Naive thymus-derived CD8-positive, alpha-beta T cell (primary cell): ENCODE measurements around the gene GSTM2. TPM values are rescaled to one million over a fixed set of nuclear protein-coding genes. Genes with fewer than 3 reads are reported as not detected.

Source experiments
- ATAC-seq, 2 donors: fragments of 150-1000 bp; cut with Tn5 transposase in 1 of 2; sonication (Bioruptor Pico), chemical (Tn5 transposase) in 1 of 2; 1 replicate in 1 of 2; 2 replicates in 1 of 2; pipeline ENCODE4 v1.10.0; 2021; ENCODE audit warnings: mild to moderate bottlenecking in 2 of 2, moderate library complexity in 2 of 2
- POLR2A ChIA-PET: fragments of 350-600 bp; sonication (Branson Sonifier 250); formaldehyde crosslinking; loops from one replicate; lab custom pipeline; 2021; ENCODE audit warnings: antibody characterized with exemption; lab: Charles Lee
- DNase-seq, 10 donors: peaks; one replicate each; pipeline versions ENCODE4 v3.0.0 to v3.0.0-alpha.2; 2020 to 2022
- H3K27ac Mint-ChIP-seq, 10 donors: one replicate each; pipeline ENCODE4 v1.8.0; 2020 to 2022; ENCODE audit warnings: mild to moderate bottlenecking in 10 of 10, mixed read lengths in 10 of 10, moderate library complexity in 4 of 10, inconsistent platforms in 1 of 10
- H3K27me3 Mint-ChIP-seq, 5 donors: one replicate each; pipeline ENCODE4 v1.8.0; 2021 to 2022; ENCODE audit warnings: mixed read lengths in 5 of 5
- H3K36me3 Mint-ChIP-seq, 3 donors: one replicate each; pipeline ENCODE4 v1.8.0; 2020 to 2022; ENCODE audit warnings: mixed read lengths in 3 of 3, mild to moderate bottlenecking in 2 of 3, inconsistent platforms in 1 of 3
- H3K4me1 Mint-ChIP-seq, 4 donors: one replicate each; pipeline ENCODE4 v1.8.0; 2021 to 2022; ENCODE audit warnings: mixed read lengths in 4 of 4
- H3K4me3 Mint-ChIP-seq, 10 donors: one replicate each; pipeline ENCODE4 v1.8.0; 2020 to 2022; ENCODE audit warnings: mild to moderate bottlenecking in 10 of 10, mixed read lengths in 10 of 10, moderate library complexity in 6 of 10, inconsistent platforms in 1 of 10
- H3K9me3 Mint-ChIP-seq, 9 donors: one replicate each; pipeline ENCODE4 v1.8.0; 2020 to 2022; ENCODE audit warnings: mixed read lengths in 9 of 9, mild to moderate bottlenecking in 3 of 9, inconsistent platforms in 1 of 9, moderate library complexity in 1 of 9
- polyA plus RNA-seq, 3 donors: library from polyadenylated mRNA; unstranded; fragments of 300-500 nt; fragmentation: Illumina TruSeq; gene quantifications; one replicate each; pipeline ENCODE4 v1.2.3, GENCODE V29; 2021
- total RNA-seq, 8 experiments: library from RNA in 2 of 8; stranded (reverse) in 2 of 8; gene quantifications; one replicate each; pipeline ENCODE4 v1.2.3 and lab custom pipeline; 2021 to 2026

GSTM2 gene
- total and polyA plus RNA-seq, 5 experiments from 2014 or later, result 20.8 to 75.9 (median 51.7) TPM

- peaks cover 0 to 7% (median 0%) of the 10 kb centered on the region in 5 donors for H3K27me3 Mint-ChIP-seq
- H3K9me3 Mint-ChIP-seq, result no peaks in the 10 kb centered on the region
- POLR2A ChIA-PET, result interaction anchor here (0.6 to 1.6 kb wide), 4 partner anchors 10 to 93 kb away, joined by 3 to 4 read pairs (median 4); partner anchors contain the start of genes GNAI3 and GSTM4
- DNase-seq, result no peak
- no peak overlapping the region for H3K4me3 Mint-ChIP-seq
- H3K27ac Mint-ChIP-seq, result no peak overlapping the region
- no peak for ATAC-seq
- H3K36me3 Mint-ChIP-seq, result no peaks in the 10 kb centered on the region
- H3K4me1 Mint-ChIP-seq, result peaks cover 4 to 14% (median 8%) of the 10 kb centered on the region in 4 donors
Measured at GRCh38 chr1:109641078-109641740, 26.6 kb upstream of the GSTM2 start.

GRCh38 chr1:109641861-109642260 lies 26.0 kb upstream of the GSTM2 start:
- no peak for DNase-seq
- POLR2A ChIA-PET, result interaction anchor here (1.2 to 1.6 kb wide), 2 partner anchors 14 to 94 kb away, joined by 4 read pairs; partner anchors contain the start of genes GNAI3 and GSTM4
- peaks cover 0 to 7% (median 0%) of the 10 kb centered on the region in 5 donors for H3K27me3 Mint-ChIP-seq
- H3K4me3 Mint-ChIP-seq, result no peak overlapping the region
- no peaks in the 10 kb centered on the region for H3K9me3 Mint-ChIP-seq
- ATAC-seq, result no peak
- H3K36me3 Mint-ChIP-seq, result no peaks in the 10 kb centered on the region
- H3K27ac Mint-ChIP-seq, result no peak overlapping the region
- H3K4me1 Mint-ChIP-seq, result peaks cover 4 to 14% (median 8%) of the 10 kb centered on the region in 4 donors

- Mint-ChIP-seq H3K4me1 (peaks cover 4 to 14% (median 8%) of the 10 kb centered on the region in 4 donors), H3K9me3 (no peaks in the 10 kb centered on the region), H3K36me3 (no peaks in the 10 kb centered on the region), H3K27ac (peak overlapping the region in 1 of 10 donors; percentile 46), H3K4me3 (no peak overlapping the region), H3K27me3 (peaks cover 0 to 7% (median 0%) of the 10 kb centered on the region in 5 donors)
- DNase-seq (no peak), ATAC-seq (no peak)
- POLR2A ChIA-PET, result no interaction called here
Measured at GRCh38 chr1:109642626-109643025, 25.2 kb upstream of the GSTM2 start.

GRCh38 chr1:109643385-109644230 lies 24.2 kb upstream of the GSTM2 start:
- no peaks in the 10 kb centered on the region for H3K36me3 Mint-ChIP-seq
- peaks cover 4 to 14% (median 8%) of the 10 kb centered on the region in 4 donors for H3K4me1 Mint-ChIP-seq
- H3K27me3 Mint-ChIP-seq, result peaks cover 0 to 5% (median 0%) of the 10 kb centered on the region in 5 donors
- ATAC-seq (peak; percentile 96 to 97), DNase-seq (peak; percentile 72 to 90 (median 84))
- peak overlapping the region in 3 of 10 donors; percentile 11 to 65 (median 19) for H3K27ac Mint-ChIP-seq
- H3K4me3 Mint-ChIP-seq, result no peak overlapping the region
- H3K9me3 Mint-ChIP-seq, result no peaks in the 10 kb centered on the region
- POLR2A ChIA-PET, result interaction anchor here (0.7 to 1.1 kb wide), 3 partner anchors 98 to 131 kb away, joined by 3 read pairs; no protein-coding TSS in a partner anchor

GRCh38 chr1:109644670-109645069 lies 23.2 kb upstream of the GSTM2 start:
- Mint-ChIP-seq H3K4me3 (no peak overlapping the region), H3K9me3 (no peaks in the 10 kb centered on the region), H3K27me3 (peaks cover 0 to 5% (median 0%) of the 10 kb centered on the region in 5 donors), H3K4me1 (peaks cover 4 to 14% (median 9%) of the 10 kb centered on the region in 4 donors), H3K27ac (no peak overlapping the region), H3K36me3 (no peaks in the 10 kb centered on the region)
- DNase-seq (no peak), ATAC-seq (no peak)
- POLR2A ChIA-PET, result no interaction called here

GRCh38 chr1:109649491-109649914 lies 18.4 kb upstream of the GSTM2 start:
- POLR2A ChIA-PET, result no interaction called here
- Mint-ChIP-seq H3K9me3 (no peaks in the 10 kb centered on the region), H3K36me3 (no peaks in the 10 kb centered on the region), H3K4me3 (no peak overlapping the region), H3K4me1 (peaks cover 0 to 7% (median under 1%) of the 10 kb centered on the region in 4 donors), H3K27ac (no peak overlapping the region), H3K27me3 (peaks cover 0 to 13% (median 6%) of the 10 kb centered on the region in 5 donors)
- DNase-seq (no peak), ATAC-seq (no peak)

GRCh38 chr1:109650609-109651008 lies 17.2 kb upstream of the GSTM2 start:
- Mint-ChIP-seq H3K27me3 (peaks cover 0 to 13% (median 4%) of the 10 kb centered on the region in 5 donors), H3K9me3 (no peaks in the 10 kb centered on the region), H3K4me1 (peaks cover 5 to 18% (median 10%) of the 10 kb centered on the region in 4 donors), H3K4me3 (no peak overlapping the region), H3K27ac (no peak overlapping the region), H3K36me3 (no peaks in the 10 kb centered on the region)
- POLR2A ChIA-PET, result interaction anchor here (1.7 kb wide), 1 partner anchor 10 kb away, joined by 4 read pairs; no protein-coding TSS in a partner anchor
- DNase-seq (no peak), ATAC-seq (no peak)

GRCh38 chr1:109652402-109652801 lies 15.5 kb upstream of the GSTM2 start:
- Mint-ChIP-seq H3K4me3 (no peak overlapping the region), H3K9me3 (no peaks in the 10 kb centered on the region), H3K27me3 (peaks cover 0 to 13% (median 4%) of the 10 kb centered on the region in 5 donors), H3K27ac (no peak overlapping the region), H3K36me3 (no peaks in the 10 kb centered on the region), H3K4me1 (peaks cover 11 to 33% (median 23%) of the 10 kb centered on the region in 4 donors)
- DNase-seq (no peak), ATAC-seq (no peak)
- POLR2A ChIA-PET, result interaction anchor here (1.4 kb wide), 1 partner anchor 13 kb away, joined by 3 read pairs; no protein-coding TSS in a partner anchor

- peaks cover 0 to under 1% (median 0%) of the 10 kb centered on the region in 3 donors for H3K36me3 Mint-ChIP-seq
Measured at GRCh38 chr1:109653306-109653705, 14.6 kb upstream of the GSTM2 start.

GRCh38 chr1:109654519-109654918 lies 13.3 kb upstream of the GSTM2 start:
- peaks cover 0 to 9% (median 0%) of the 10 kb centered on the region in 3 donors for H3K36me3 Mint-ChIP-seq
- DNase-seq (no peak), ATAC-seq (no peak)
- H3K4me3 Mint-ChIP-seq, result peak overlapping the region in 7 of 10 donors; percentile 16 to 97 (median 45)
- peaks cover 0 to 12% (median 4%) of the 10 kb centered on the region in 5 donors for H3K27me3 Mint-ChIP-seq
- POLR2A ChIA-PET, result interaction anchor here (1.7 kb wide), 1 partner anchor 120 kb away, joined by 4 read pairs; no protein-coding TSS in a partner anchor
- H3K9me3 Mint-ChIP-seq, result no peaks in the 10 kb centered on the region
- peaks cover 11 to 41% (median 31%) of the 10 kb centered on the region in 4 donors for H3K4me1 Mint-ChIP-seq
- peak overlapping the region in 1 of 10 donors; percentile 76 for H3K27ac Mint-ChIP-seq

More at GRCh38 chr1:109653306-109653705, 14.6 kb upstream of the GSTM2 start:
- ATAC-seq (no peak), DNase-seq (no peak)
- Mint-ChIP-seq H3K27me3 (peaks cover 0 to 12% (median 4%) of the 10 kb centered on the region in 5 donors), H3K27ac (no peak overlapping the region), H3K9me3 (no peaks in the 10 kb centered on the region), H3K4me3 (no peak overlapping the region), H3K4me1 (peaks cover 11 to 42% (median 28%) of the 10 kb centered on the region in 4 donors)
- POLR2A ChIA-PET, result interaction anchor here (1.4 kb wide), 1 partner anchor 14 kb away, joined by 3 read pairs; no protein-coding TSS in a partner anchor

GRCh38 chr1:109655615-109656519 lies 12.0 kb upstream of the GSTM2 start, which contains the start of gene GSTM4:
Gene GSTM4, plus strand, starts transcription at chr1:109656099. Its CDS starts 291 bp downstream, at chr1:109656390.
- peaks cover 11 to 41% (median 31%) of the 10 kb centered on the region in 4 donors for H3K4me1 Mint-ChIP-seq
- H3K4me3 Mint-ChIP-seq, result peak within 1 kb of the TSS; percentile 88 to 97 (median 93)
- H3K36me3 Mint-ChIP-seq, result peaks cover 0 to 15% (median 0%) of the 10 kb centered on the region in 3 donors
- H3K27ac Mint-ChIP-seq, result peak within 1 kb of the TSS; percentile 76 to 96 (median 90)
- ATAC-seq, result peak; percentile 84 to 90
- peak in 8 of 10 donors; percentile 24 to 63 (median 54) for DNase-seq
- no peaks in the 10 kb centered on the region for H3K9me3 Mint-ChIP-seq
- POLR2A ChIA-PET, result interaction anchor here (0.7 to 1.7 kb wide), 4 partner anchors 15 to 555 kb away, joined by 3 to 4 read pairs (median 4); partner anchors contain the start of gene GNAI3
- peaks cover 0 to 10% (median 0%) of the 10 kb centered on the region in 5 donors for H3K27me3 Mint-ChIP-seq
